GM19397 (cell line): ENCODE data around the gene NAGS.
"Not testable (repeated sequence)": the region's sequence is repeated elsewhere in the genome, so short reads cannot be mapped to it uniquely, and the experiment has no call there.

ENCODE experiments used
- ATAC-seq: cut with Tn5 transposase; IDR thresholded peaks from one replicate; pipeline ENCODE4 v1.9.1; 2021; ENCODE audit warnings: mild to moderate bottlenecking, moderate library complexity; ENCODE audit not compliant: unreplicated experiment

NAGS gene

GRCh38 chr17:43983515-43984411 is 20.7 kb upstream of the NAGS start:
- ATAC-seq: no peak

GRCh38 chr17:43984521-43984920 is 19.9 kb upstream of the NAGS start:
- no peak for ATAC-seq

- ATAC-seq: no peak
These were observed 18.0 kb upstream of the NAGS start for GRCh38 chr17:43986225-43986981.

DNA sequence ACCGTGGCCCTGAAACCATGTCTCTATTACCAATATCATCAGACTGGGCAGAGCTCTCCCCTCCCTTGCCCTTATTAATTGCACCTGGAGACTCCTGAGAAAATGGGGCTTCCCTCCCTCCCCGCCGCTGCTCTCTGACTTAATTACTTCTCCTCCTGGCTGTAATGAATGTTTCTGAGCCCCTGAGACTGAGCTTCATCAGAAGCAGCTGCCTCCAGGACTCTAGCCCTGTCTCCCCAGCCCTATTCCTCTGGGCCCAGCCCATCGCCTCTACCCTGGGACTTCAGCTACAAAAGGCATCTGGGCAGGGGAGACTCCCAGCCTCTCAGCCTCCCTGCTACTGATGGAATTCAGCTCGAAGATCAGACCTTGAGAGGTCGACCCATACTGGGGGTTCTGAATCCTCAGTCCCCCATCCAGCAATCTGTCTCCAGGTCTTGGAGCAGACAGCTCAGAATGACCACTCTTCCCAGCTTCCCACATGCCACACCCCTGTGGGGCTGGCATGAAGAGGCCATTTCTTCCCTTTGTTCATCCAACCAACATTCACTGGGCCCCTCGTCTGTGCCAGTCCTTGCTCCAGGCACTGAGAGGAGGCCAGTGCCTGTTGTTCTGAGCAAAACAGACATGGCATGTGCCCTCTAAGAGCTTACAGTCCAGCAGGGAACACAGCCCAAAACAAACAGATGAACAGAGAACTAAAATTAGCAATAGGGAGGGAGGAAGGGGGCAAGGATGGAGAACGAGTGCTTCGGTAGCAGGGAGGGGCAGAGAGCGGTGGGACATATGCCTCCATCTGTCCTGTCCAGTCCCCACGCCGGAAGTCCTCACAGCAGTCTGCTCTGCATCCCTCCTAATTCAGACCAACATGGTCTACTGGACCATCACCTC is 17.0 kb upstream of the NAGS start:
- ATAC-seq: no peak

DNA sequence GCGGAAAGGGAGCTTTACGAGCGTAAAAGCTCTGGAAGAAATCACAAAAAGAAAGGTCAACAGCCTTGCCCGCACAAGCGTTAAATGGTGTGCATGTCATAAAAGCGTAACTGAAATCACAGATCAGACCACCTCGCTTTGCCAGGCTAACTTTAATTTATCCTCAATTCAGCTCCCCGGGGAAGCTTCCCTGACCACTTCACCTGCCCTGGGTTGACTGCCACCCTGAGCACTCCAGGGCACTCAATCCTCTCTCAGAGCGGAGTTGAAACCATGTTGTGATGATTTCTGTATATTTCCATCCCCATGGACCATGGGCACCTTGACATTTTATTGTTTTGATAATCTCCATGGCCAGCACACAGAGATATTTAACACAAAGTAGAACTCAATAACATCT is 16.1 kb upstream of the NAGS start:
- ATAC-seq: no peak

GRCh38 chr17:43992641-43993040 is 11.8 kb upstream of the NAGS start:
- ATAC-seq: no peak

GRCh38 chr17:43994272-43995149 is 9.9 kb upstream of the NAGS start:
- no peak for ATAC-seq

- ATAC-seq: no peak
These were observed 9.3 kb upstream of the NAGS start for GRCh38 chr17:43995150-43995471.

DNA sequence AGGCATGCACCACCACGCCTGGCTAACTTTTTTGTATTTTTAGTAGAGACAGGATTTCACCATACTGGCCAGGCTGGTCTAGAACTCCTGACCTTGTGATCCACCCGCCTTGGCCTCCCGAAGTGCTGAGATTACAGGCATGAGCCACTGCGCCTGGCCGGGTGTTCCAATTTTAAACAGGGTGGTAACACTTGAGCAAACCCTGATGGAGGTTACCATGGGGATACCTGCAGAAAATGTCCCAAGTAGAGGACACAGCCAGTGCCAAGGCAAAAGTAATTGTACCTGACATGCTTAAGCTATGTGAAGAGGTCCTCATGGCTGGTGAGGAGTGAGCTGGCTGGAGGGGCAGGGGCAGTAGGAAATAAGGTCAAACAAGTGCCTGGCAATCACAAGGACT is 7.2 kb upstream of the NAGS start:
- ATAC-seq: not testable (repeated sequence)

DNA sequence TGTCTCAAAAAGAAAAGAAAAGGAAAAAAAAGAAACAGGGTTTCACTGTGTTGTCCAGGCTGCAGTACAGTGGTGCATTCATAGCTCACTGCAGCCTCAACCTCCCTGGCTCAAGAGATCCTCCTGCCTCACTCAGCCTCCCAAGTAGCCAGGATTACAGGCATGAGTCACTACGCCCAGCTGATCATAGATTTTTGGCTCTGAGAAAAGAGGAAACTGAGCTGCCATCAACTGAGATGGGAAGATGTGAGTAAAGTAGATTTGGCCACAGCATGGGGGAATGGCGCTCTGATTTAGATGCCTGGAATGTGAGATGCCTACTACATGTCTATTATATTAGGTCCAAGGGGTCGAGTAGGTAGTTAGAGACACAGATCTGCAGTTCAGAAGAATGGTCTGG is 5.9 kb upstream of the NAGS start:
- ATAC-seq: no peak

- ATAC-seq: no peak
These were observed 5.4 kb upstream of the NAGS start for GRCh38 chr17:43999024-43999423.

GRCh38 chr17:44000141-44000860 is 4.1 kb upstream of the NAGS start:
- ATAC-seq: no peak

DNA sequence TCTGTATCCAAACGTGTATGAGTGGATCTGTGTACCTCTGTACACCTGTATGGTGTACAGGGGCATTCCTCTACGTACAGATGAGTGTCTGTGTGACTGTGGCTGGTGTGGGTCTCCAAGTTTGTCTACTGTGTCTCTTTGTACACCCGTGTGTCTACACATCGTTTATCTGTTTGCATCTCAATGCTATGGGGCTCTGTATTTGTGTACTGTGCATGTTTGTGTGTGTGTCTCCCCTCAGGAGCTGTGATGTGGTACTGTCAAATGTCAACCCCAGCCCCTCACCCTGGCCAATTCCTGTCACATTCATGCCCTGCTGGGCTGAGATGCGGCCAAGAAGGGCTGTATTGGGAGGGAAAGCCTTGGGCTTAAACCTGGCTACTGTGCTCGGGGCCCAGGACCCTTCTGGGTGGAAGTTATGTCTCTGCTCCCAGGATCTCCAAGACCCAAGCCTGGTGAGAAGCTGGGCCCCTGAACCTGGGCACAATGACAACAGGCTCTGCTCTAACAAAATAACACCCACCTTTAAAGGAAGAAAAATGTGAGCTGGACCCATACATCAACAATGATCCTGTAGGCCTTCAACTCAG is 3.5 kb upstream of the NAGS start:
- ATAC-seq: no peak

- no peak for ATAC-seq
These were observed 2.9 kb upstream of the NAGS start for GRCh38 chr17:44001461-44001920.

GRCh38 chr17:44002141-44002848 is 2.1 kb upstream of the NAGS start:
- no peak for ATAC-seq

DNA sequence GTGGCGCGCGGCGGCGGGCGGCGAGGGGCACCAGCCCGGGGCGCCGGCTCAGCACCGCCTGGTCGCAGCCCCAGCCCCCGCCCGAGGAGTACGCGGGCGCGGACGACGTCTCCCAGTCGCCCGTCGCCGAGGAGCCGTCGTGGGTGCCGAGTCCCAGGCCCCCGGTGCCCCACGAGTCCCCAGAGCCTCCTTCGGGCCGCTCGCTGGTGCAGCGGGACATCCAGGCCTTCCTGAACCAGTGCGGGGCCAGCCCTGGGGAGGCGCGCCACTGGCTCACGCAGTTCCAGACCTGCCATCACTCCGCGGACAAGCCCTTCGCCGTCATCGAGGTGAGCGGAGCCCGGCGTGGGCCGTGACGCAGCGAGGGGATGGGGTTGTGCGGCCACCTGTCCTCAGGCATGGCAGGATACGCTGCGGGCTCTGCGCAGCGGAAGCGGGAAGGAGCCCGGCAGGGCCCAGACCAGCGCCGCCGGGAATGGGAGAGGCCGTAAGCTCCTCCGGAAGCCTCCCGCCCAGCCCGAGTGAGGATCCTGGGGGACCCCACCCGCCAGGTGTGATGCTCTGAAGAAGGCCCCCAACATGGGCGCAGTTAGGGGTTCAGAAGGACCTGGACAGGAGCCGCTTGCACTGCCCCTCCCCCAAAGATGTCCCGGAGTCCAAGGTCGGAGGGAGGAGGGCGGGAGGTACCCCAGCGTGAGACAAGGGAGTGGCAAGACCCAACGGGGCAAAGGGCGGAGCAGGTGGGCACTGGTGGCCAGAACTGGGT is 522 bp downstream of the NAGS start:
- no peak for ATAC-seq

GRCh38 chr17:44005527-44006271 is 1.3 kb downstream of the NAGS start:
- ATAC-seq: no peak
